Measurements from ENCODE around the gene SLC6A8.
"Not testable (repeated sequence)": the region's sequence is repeated elsewhere in the genome, so short reads cannot be mapped to it uniquely, and the experiment has no call there.

The SLC6A8 gene

GRCh38 chrX:153709726-153710674, 22.3 kb downstream of the SLC6A8 start:
- no peak for DNase-seq

- DNase-seq, result no peak
Measured at GRCh38 chrX:153714256-153714655, 26.5 kb downstream of the SLC6A8 start.

GRCh38 chrX:153717445-153717844, 29.7 kb downstream of the SLC6A8 start:
- no peak for DNase-seq

- no peak for DNase-seq
Measured at GRCh38 chrX:153719238-153719637, 31.5 kb downstream of the SLC6A8 start.

- DNase-seq, result no peak
Measured at GRCh38 chrX:153719701-153720100, 32.0 kb downstream of the SLC6A8 start.

GRCh38 chrX:153722704-153723350, 35.1 kb downstream of the SLC6A8 start:
- DNase-seq, result no peak

GRCh38 chrX:153723351-153724251, 35.9 kb downstream of the SLC6A8 start:
- DNase-seq, result peak; percentile 70

- DNase-seq, result peak; percentile 93
Measured at GRCh38 chrX:153724252-153725038, 36.7 kb downstream of the SLC6A8 start, which contains the start of the genes ABCD1 and BCAP31. ABCD1 (plus strand) TSS chrX:153724856; CDS start chrX:153725267, 411 bp downstream. BCAP31 (minus strand) TSS chrX:153724387; CDS start chrX:153723244, 1,143 bp downstream.

GRCh38 chrX:153725039-153725831, 37.5 kb downstream of the SLC6A8 start:
- no peak for DNase-seq

GRCh38 chrX:153725832-153726285, 38.1 kb downstream of the SLC6A8 start:
- no peak for DNase-seq

- peak; percentile 94 for DNase-seq
Measured at GRCh38 chrX:153726286-153727122, 38.8 kb downstream of the SLC6A8 start.

- no peak for DNase-seq
Measured at GRCh38 chrX:153727123-153727931, 39.6 kb downstream of the SLC6A8 start.

GRCh38 chrX:153728095-153728494, 40.4 kb downstream of the SLC6A8 start:
- no peak for DNase-seq

- no peak for DNase-seq
Measured at GRCh38 chrX:153728951-153729631, 41.4 kb downstream of the SLC6A8 start.

GRCh38 chrX:153730115-153730514, 42.4 kb downstream of the SLC6A8 start:
- DNase-seq, result not testable (repeated sequence)

- DNase-seq, result no peak
Measured at GRCh38 chrX:153731117-153731844, 43.6 kb downstream of the SLC6A8 start.

GRCh38 chrX:153731845-153732215, 44.1 kb downstream of the SLC6A8 start:
- DNase-seq, result no peak

- no peak for DNase-seq
Measured at GRCh38 chrX:153732401-153732800, 44.7 kb downstream of the SLC6A8 start.
